HG03565 (cell line): ENCODE results near the gene HPCAL1.
"Not testable (repeated sequence)": the region's sequence is repeated elsewhere in the genome, so short reads cannot be mapped to it uniquely, and the experiment has no call there.

Experiments
- ATAC-seq: cut with Tn5 transposase; IDR thresholded peaks from one replicate; pipeline ENCODE4 v1.9.1; 2021; ENCODE audit warnings: mild to moderate bottlenecking, moderate library complexity; ENCODE audit not compliant: unreplicated experiment

Gene HPCAL1

DNA sequence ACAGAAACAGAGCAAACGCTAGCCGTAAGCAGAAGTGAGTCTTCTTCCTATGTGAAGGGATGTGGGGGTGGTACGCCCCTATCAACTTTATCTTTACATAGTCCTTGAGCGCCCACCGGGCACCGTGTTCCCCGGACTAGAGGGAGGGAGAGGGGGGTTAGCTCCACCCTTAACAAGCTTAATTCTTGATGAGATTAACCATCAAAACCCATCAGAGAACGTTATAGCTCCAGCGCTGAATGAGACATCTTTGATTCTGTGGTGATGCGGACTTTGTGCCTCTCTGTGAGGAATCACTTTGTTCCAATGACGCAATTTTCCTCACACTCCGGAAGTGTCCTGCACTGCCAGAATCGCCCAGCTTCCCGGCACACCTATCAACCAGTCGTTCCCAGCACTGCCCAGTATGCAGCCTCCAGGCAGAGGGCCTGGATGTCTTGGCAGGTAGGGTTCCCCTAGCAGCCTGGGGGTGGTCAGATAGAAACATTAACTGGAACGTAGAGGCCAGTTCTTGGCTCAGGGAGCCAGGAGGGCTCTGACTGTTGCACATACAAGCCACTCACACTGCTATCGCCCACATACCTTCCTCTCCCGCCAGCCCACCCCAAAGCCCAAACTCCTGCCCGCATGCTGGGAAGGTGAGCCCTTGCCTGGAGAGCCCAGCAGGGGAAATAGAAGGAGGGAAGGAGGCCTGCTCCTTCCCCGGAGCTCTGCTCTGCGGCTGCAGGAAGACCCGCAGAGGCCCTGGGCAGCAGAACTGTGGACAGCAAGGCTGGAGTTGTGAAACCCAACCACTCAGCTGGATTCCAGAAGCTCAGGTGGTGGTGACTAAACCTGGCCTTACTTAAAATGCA is 147.4 kb downstream of the HPCAL1 start:
- no peak for ATAC-seq

DNA sequence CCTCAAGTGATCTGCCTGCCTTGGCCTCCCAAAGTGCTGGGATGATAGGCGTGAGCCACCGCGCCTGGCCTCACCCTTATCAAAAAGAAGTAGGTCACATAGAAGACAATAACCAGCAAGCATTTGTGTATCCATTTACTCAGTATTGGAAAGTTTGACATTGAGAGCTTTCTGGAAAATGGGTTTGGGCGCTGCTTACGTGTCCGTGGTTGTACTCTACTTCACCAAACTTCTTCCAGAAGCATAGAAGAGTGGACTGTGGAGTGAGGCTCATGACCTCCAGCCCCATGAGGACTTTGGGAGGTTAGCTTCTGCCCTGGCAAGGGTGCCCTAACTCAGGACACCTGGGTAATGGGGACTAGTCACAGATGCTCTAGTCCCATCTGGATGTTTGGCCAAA is 149.1 kb downstream of the HPCAL1 start:
- ATAC-seq = no peak

DNA sequence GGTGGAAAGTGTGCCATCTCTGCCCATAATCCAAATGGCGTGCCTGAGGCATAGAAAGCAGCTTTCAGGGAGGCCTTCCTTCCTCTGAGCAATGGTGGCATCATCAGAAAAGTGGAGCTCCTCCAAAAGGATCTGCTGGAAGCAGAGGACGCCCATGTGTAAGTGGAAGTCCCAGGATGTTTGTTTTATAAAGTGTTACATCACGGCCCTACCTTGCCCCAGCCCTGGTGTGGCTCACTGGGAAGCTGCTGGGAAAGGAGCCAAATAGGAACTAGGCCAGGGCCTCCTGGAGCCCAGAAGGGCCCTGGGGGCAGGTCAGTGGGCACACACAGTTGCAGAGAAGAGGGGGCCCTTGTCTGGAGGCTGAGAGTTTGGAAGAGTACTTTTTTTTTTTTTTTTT is 149.6 kb downstream of the HPCAL1 start:
- no peak for ATAC-seq

DNA sequence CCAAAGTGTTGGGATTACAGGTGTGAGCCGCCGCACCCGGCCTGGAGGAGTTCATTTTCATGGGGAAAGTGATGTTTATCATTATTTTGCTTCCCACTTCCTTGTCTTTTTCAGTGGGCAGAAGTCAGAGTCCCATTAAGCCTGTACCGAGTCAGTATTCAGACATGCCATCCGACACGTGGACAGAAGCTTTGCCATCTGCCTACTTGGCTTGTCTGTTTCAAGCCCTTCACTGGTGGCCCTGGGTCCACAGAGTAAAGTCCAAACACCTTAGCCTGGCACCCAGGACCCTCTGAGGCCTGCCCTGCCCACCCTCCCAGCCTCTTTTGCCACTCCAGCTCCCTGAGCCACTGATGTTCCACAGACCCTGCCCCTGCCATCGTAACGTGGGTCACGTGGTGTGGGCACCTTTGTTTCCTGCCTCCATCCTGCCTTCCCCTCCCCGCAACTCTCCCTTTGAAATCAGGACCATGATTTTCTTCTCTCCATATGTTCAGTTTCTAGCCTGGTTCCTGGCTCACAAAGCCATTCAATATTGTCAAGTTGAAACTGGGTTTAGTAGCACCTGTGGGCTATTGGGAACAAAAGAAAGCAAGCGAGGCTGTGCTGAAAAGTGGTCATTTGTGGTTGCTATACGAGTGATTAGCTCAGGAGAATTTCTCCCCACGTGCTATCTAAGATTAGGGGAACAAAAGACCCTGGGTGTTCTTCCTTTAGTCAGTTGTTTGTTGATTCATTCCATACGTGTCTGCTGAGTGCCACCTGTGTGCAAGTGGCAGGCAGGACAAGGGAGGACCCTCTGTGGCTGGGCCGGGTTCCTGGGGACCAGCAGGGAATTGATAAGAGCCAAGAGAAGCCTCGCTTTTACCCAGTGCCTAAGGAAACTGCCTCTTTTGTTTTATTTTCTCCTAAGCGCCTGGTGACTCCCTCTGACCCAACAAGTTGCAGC is 150.5 kb downstream of the HPCAL1 start:
- no peak for ATAC-seq

DNA sequence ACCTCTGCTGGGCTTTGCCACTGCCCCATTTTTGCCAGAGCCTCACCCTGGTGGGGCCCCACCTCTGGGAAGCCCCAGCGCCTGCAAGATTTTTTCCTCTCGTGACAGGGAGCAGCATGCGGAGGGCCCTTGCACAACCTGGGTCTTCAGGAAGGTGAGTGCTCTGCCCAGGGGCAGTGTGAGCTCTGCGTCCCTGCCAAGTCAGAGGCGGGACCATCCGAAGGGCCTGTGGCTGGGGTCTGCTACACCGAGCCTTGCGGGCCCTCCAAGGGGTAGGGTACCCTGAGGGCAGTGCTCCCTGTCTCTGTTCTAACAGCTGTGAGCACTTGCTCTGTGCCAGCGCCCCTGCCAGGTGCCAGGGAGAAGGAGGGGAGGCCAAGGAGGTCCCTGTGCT is 151.2 kb downstream of the HPCAL1 start:
- no peak for ATAC-seq

DNA sequence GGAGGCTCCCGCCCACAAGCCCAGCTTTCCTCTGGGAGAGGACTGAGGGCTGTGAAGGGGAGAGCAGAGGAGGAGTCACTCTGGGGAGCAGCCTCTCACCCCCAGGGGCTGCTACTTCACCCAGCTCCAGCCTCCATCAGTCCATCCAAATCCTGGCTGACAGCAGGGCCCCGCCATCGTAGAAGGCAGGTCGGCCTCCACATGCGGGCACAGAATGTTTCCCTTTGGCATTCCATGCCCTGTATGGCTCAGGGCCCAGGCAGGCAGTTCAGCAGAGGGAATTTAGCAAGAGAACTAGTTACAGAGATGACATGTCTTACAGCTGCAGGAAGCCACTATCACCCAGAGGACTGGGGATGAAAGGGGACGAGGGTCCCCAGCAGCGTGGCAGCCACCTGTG is 151.8 kb downstream of the HPCAL1 start:
- no peak for ATAC-seq

DNA sequence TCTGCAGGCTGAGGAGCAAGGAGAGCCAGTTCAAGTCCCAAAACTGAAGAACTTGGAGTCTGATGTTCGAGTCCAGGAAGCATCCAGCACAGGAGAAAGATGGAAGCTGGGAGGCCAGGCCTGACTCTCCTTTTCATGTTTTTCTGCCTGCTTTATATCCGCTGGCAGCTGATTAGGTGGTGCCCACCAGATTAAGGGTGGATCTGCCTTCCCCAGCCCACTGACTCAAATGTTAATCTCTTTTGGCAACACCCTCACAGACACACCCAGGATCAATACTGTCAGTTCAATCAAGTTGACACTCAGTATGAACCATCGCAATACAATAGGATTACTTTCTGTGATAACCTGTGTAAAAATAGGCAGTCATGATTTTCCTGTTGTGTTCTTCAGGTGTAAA is 154.5 kb downstream of the HPCAL1 start:
- not testable (repeated sequence) for ATAC-seq

DNA sequence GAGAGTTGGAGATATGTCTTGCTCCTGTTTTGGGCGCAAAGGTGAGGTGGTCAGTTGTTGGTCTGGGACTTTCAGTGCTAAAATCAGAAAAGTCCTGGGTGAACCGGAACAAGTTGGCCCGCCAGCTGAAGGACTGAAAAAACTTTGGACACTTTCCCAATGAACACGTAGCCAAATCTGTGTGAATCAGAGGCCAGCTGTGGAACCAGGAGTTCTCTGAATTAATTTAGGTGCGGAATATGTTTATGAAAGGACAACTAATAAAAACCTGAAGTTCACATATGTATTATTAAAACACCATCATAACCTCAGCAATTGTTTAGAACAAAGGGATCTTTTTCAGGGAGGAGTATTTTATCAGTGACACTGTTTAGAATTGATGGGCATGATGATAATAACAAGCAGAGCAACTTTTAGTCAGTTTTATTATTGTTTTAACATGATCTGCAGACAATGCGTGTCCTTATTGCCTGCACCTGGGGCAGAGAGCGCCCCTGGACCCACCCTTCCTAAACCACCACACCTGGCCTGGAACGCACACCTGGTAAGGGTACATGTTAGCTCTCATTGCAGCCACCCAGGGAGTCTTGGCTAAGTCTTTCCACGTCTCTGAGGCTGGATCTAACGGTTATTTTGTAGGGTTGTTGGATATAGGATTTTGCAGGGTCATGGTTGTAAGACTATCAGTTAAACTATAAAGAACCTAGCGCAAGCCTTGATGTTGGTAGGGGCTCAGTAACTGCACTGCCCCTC is 155.3 kb downstream of the HPCAL1 start:
- ATAC-seq = no peak

DNA sequence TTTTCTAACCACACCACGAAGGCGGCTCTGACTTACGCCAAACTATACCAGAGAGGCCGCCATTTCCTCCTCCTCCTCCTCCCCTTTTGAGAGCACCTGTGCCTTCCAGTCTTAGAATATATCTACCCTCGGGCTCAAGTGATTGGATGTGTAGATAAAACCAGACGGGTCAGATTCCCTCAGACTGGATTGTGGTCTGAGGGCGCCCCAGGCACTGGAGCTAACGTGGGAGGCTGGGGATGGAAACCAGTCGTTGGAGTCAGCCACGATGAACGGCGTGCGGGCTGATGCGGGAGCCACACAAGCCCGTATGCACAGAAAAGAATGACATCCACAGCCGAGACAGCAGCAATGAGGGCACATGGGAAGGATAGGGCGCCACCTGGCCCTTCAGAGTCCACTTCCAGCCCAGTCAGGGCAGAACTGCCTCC is 157.7 kb downstream of the HPCAL1 start:
- ATAC-seq = no peak

DNA sequence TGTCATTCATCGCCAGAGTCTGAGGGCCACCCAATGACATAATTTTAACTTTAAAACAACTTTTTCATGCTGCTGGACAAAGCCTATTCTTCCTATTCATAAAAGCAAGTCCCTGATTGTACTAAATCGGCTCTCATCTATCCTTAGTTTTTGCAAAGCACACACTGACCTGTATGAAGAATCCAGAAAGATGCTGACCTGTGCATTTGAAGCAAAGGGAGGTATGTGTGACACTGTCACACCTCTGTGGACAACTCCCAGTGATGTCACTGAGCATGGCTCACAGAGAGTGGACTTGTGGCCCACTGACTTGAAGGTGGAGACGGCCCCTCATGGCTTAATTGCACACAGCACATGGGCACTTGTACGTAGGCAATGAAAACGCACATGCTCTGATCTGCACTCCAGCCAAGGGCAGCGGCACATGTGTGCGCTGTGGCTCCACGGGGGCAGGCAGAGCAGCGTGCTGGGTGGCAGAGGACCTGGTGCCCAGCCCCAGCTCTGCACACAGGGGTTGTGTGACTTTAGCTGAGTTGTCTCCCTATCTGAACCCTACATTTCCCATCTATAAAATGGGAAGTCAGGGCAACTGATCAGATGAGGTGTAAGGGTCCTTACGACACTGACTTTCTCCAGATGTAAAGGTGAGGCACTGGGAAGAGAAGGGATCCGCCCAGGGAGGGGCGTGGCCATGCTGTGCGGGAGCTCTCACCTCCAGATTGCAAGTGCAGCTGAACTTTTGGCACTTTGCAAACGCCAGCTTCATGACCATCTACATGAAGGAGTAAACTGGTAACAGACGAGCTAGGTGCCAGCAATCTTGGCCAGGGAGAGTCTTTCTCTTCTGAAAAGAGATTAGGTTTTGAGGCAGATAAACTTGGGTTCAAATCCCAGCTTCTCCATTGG is 159.7 kb downstream of the HPCAL1 start:
- ATAC-seq = no peak

DNA sequence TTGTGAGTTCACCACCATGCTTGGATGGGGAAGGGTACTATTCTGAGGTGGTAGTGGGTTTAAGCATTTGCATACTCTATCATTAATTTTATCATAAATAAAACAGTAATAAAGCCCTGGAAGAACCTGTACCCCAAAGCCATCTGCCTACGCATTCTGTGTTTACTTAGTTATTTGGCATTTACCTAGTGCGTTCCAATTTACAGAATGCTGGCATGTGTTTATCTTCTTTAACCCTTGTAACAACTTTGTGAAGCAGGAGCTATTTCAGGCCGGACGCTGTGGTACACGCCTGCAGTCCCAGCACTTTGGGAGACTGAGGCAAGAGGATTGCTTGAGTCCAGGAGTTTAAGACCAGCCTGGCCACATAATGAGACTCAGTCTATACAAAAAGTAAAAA is 163.2 kb downstream of the HPCAL1 start:
- ATAC-seq = no peak

DNA sequence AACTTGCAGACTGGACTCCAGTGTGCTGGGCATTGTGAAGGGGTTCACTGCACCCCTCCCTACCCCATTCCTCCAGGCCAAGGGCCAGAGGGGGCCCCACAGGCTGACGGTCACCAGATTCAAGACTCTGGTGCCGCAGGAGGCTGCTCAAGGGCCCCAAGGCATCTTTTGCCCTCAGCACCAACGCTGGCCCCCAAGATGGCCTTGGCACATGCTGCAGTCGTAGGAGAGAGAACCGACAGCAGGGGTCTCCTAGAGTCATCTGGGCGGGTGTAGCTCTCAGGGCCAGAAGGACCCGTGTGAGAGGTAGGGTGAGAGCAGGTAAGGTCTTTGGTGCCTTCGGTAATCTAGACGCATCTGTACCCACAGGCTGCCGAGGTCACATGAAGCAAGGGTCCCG is 164.1 kb downstream of the HPCAL1 start:
- ATAC-seq = no peak

DNA sequence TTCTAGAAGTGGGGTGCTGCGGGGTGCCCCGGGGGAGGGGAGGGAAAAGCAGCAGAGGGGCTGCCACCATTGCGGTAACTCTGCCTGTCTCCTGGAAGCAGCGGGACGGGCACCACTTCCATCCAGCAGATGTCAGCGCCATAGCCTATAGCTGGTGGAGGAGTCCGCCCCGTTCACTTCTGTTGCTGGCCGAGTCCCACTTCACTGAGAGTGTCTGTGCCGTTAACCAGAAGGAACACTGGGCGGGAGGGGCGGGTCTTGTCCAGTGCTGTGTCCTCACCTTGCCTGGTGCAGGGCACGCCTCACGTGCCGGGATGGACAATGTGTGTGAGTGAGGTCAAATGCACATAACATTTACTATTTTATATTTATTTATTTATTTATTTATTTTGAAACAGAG is 164.7 kb downstream of the HPCAL1 start:
- ATAC-seq = no peak

DNA sequence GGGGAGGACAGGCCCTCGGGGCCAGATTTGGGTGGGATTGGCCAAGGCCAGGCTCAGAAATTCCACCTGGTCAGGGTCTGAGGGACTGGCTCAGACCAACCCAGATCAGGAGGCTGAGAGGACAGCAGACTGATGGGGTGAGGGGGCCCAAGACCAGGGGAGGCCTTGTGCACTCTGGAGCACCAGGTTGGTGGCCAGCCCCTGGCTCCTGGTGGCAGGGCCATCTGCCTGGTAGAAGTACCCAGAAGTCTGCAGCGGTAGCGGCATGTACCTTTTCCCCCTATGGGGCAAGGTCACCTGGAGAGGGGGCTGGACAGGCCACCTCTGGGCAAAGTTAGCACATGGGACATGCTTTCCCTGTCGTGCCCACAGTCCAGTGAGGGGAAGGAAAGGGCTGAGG is 166.6 kb downstream of the HPCAL1 start:
- no peak for ATAC-seq

DNA sequence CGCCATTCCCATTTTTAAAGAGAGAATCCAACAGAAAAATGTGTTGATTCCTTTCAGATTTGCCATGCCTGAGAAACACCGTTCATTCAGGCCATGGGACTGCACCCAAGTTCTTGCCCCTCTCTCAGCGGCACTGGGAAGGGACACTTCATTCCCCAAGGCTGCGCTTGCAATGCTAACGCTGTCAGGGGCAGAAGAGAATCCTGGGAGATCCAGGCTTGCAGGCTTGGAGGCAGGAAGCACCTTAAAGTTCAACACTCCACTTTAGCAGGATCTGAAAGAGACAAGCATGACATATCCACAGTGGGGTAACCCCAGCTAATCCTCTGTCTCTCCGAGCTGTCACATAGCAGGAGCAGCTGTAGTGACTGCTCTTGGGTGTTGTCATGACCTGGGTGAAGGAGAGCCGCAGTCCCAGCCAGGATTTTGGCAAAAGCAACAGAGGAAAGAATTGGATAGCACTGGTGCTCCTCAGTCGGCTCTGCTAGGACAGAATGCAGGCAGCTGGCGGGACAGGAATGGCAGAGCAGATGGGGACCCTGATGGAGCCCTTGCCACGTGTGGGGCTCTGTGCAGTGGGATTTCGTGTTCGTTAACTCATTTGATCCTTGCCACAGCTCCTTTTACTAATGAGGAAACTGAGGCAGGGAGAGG is 167.4 kb downstream of the HPCAL1 start:
- ATAC-seq = no peak

DNA sequence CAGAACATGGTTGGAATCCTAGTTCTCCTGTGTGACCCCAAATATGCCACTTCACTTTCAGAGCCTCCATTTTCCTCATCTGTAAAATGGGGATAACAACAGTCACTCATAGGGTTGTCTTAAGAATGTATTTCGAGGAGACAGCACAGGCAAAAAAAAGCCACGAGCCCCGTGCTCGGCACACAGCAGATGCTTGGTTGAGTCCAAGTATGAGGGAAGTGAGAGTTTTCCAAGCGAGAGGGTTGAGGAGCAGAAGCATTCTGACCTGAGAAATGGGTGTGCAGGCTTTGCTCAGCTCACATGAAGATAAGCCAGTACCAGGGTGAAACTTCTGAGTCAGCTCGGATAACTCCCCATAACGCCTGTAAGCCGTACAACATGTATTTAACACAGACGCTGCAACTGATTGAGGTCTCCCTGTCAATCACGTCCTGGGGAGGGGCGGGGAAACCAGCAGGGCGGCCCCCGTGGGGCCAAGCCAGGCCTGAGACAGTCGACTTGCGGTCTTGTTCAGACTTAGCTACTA is 168.4 kb downstream of the HPCAL1 start:
- ATAC-seq = no peak

DNA sequence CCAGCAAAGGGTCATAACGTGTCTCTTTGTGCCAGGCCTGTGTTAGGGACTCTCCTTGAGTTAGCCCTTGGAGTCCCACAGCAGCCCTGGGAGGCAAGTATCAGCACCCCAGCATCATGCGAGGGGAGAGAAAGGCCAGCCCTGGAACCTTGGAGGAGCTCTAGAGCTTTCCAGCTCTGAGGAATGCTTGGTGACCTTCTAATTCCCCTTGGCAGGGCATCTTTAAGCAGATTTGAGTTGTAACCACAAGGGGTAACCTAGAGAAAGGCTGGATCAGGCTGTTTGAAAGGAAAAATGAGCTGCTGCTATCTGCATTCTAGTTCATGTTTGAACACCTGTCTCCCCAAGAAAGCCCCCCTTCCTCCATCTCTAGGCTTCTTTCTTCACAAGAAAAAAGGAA is 169.3 kb downstream of the HPCAL1 start:
- no peak for ATAC-seq

DNA sequence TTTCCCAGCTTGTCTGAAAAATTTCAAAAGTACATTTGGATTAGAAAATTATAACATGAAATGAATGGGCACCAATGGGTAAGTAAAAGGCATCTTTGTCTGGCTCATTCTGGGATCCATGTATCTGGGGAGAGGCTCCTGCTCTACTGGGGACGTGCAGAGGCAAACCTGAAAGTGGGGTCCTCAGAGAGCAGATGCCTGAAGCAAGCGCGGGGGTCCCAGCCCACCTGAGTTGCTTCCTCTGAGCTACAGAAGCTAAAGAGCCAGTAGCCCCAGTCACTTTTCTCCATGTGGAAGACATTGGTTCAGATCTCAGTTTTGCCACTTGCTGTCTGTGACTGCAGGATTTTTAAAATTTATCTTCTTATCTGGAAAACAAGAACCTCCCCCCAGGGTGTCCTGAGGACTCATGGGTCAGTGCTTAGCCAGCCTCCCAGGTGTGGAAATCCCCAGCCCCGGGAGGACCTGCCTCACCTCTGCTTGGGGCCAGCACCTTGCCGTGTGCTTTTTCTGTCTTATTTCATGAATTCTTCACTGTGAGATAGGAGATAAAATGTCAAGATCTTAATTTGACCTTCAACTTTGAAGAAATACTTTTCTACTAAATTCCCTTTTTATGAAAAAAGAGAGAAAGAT is 170.5 kb downstream of the HPCAL1 start:
- no peak for ATAC-seq

DNA sequence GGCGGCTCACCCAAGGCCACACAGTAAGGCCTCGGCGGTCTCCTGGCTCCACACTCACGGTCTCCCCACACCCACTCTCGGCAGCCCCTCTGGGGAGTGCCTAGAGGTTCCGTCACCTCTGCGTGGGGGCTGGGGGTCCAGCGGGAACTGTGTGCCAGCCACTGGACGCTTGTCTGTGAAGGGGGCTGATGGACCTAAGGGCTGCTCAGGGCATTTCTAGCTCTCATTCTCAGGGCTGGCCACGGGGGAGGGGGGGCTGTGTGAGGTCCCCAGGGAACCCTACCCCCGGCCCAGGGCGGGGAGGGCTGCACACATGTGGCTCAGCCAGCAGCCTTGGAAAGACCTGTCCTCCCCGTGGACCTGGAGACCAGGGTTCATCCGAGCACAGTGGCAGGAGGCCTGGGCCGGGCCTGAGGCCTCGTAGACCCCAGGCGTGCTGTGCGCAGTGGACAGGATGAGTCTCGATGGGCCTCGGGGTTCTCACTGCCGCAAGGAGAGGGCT is 172.6 kb downstream of the HPCAL1 start:
- no peak for ATAC-seq
